Activated B cell treated with CpG ODN at 0.5 μM for 24 hours (primary cell): ENCODE measurements around the gene TMPRSS6. TPM values are rescaled to one million over a fixed set of nuclear protein-coding genes. Genes with fewer than 3 reads are reported as not detected.

Experiments used
- total RNA-seq: library from RNA; stranded (reverse); gene quantifications from 2 replicates; pipeline ENCODE4 v1.2.3, GENCODE V29; 2022

Gene TMPRSS6
- total RNA-seq, 1 donor from 2014 or later, result 5.4 TPM

Other genes with a start within 250 kb of the TMPRSS6 start
- gene NCF4, start 248.7 kb downstream of the TMPRSS6 start, total RNA-seq, result 120 and 121 TPM in 2 replicates
- 141 and 152 TPM in 2 replicates for gene CSF2RB, start 196.1 kb downstream of the TMPRSS6 start, total RNA-seq
- 7.2 TPM in 2 replicates for gene TST, start 90.3 kb downstream of the TMPRSS6 start, total RNA-seq
- gene MPST, start 90.0 kb downstream of the TMPRSS6 start, total RNA-seq, result 15.6 and 17.7 TPM in 2 replicates
- gene KCTD17, start 58.0 kb downstream of the TMPRSS6 start, total RNA-seq, result 28.9 and 29.4 TPM in 2 replicates
- gene IL2RB, start 40.2 kb upstream of the TMPRSS6 start, total RNA-seq, result 11.0 and 12.7 TPM in 2 replicates
- gene C1QTNF6, start 78.5 kb upstream of the TMPRSS6 start, total RNA-seq, result 5.2 and 8.2 TPM in 2 replicates
- 1.7 and 1.8 TPM in 2 replicates for gene SSTR3, start 102.8 kb upstream of the TMPRSS6 start, total RNA-seq
- 518 and 557 TPM in 2 replicates for gene RAC2, start 134.6 kb upstream of the TMPRSS6 start, total RNA-seq
- 37.2 and 40.3 TPM in 2 replicates for gene CYTH4, start 172.8 kb upstream of the TMPRSS6 start, total RNA-seq